Subcutaneous adipose tissue (tissue), 4 donors: ENCODE data around the gene USE1. TPM values are rescaled to one million over a fixed set of nuclear protein-coding genes. Genes with fewer than 3 reads are reported as not detected.

ENCODE experiments used
- total RNA-seq, 4 donors: library from RNA; depleted of rRNA; stranded (reverse); fragments of >200 nt; gene quantifications; one replicate each; pipeline ENCODE4 v1.1.0, GENCODE V29; 2016
- TF ChIP-seq, protein P1 (sequence below): fragments of 450-650 bp; IDR thresholded peaks from one replicate; pipeline ENCODE4 v1.5.1; 2016; ENCODE audit warnings: low read depth, mild to moderate bottlenecking, control low read depth, antibody characterized with exemption, moderate library complexity

Gene USE1
- total RNA-seq, 4 donors from 2014 or later, result 20.5 to 31.3 (median 29.2) TPM

DNA sequence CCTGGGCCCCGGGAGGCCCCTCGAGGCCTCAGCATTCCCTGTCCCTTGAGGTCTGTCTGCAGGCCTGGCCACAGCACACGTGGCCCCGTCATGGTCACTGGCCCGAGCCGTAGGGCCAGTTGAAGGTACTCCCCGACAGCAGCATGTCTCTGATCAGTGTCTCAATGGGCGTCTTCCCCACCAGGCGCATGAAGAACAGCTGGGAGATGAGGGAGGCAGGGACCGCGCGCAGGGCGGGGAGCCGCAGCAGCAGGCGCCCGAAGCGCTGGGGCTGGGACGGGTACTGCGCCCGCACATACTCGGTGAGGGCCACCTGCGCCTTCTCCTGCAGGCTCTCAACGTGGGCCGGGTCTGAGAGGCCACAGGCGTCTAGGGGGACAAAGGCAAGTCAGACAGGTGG, 17.1 kb downstream of the USE1 start:
- TF ChIP-seq, protein P1, sequence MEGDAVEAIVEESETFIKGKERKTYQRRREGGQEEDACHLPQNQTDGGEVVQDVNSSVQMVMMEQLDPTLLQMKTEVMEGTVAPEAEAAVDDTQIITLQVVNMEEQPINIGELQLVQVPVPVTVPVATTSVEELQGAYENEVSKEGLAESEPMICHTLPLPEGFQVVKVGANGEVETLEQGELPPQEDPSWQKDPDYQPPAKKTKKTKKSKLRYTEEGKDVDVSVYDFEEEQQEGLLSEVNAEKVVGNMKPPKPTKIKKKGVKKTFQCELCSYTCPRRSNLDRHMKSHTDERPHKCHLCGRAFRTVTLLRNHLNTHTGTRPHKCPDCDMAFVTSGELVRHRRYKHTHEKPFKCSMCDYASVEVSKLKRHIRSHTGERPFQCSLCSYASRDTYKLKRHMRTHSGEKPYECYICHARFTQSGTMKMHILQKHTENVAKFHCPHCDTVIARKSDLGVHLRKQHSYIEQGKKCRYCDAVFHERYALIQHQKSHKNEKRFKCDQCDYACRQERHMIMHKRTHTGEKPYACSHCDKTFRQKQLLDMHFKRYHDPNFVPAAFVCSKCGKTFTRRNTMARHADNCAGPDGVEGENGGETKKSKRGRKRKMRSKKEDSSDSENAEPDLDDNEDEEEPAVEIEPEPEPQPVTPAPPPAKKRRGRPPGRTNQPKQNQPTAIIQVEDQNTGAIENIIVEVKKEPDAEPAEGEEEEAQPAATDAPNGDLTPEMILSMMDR, result no peak

DNA sequence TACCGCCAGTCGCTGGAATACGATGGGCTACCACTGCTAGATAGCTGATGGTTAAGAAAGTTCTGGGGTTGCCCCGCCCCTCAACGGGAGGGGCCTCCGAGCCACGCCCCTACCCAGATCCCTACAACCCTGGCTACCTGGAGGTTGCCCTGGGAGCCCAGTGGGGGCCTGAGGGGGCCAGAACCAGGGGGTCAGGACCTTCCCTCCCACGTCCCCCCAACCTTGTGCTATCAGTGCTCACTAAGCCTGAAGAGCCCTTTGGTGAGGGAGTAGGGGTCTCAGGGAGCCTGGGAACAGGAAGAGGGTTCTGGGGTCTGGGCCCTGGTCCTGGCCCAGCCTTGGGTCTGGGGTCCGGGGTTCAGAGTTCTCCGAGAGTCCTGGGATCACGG, 19.7 kb downstream of the USE1 start:
- TF ChIP-seq, protein P1, result no peak

DNA sequence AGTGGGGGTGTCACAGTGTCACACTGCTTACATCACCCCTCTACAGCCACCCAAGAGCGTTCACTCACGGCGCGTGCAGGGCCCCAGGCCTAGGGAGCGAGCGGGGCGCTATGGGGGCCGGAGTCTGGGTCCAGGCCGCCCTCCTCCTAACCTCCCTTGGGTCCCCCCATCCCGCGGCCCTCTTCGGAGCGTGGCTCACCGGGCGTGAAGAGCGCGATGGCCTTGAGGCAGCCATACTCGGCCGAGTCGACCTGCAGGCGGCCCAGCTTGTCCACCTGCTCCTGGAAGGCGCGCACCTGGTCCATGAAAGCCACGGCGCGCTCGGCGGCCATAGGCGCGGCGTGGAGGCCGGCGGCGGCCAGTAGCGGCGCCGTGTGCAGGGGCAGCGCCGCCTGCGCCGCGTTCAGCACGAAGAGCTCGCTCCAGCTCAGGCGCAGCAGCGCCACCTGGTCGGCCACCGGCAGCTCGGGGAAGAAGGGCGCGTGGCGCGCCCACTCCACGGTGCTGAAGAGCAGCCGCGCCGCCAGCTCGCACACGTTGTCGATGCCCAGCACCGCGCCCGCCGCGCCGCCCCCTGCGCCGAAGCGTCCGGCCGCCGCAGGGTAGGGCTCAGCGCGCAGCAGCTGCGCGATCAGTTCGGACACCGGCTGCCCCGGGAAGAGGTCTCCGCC, 20.3 kb downstream of the USE1 start:
- TF ChIP-seq, protein P1, result no peak

DNA sequence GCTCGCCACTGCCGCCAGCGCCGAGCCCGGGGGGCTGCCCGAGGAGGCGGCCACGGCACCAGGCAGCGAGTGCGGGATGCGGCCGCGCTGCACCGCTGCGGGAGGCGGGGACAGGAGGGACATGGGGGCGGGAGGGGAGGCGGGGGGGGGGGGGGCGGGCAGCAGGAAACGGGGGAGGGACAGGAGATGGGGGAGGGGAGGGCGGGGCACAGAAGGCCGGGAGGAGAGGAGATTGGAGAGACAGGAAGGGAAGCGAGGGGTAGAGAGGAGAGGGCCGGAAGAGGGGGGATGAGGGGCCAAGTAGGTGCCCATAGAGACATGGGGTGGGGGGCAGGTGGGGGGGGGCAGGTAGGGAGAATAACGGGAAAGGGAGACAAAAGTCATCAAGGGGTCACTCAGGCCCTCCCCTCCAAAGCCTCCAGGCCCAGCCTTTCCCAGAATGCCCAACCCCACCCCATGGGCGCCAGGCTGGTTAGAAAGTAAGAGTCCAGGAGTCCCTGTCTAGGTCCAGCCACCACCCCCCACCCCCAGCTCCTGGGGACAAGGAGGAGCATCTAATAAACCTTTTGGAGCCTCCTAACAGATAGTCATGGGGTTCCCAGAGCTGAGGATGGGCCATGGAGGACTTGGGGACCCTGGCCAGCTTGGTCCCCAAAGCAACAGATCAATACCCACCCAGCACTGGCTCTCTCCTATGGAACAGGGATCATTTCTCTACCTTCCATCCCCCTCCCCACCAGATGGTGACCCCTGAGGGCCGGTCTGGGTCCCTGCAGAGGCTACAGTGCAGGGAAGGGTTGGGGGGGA, 21.0 kb downstream of the USE1 start:
- TF ChIP-seq, protein P1, result no peak

DNA sequence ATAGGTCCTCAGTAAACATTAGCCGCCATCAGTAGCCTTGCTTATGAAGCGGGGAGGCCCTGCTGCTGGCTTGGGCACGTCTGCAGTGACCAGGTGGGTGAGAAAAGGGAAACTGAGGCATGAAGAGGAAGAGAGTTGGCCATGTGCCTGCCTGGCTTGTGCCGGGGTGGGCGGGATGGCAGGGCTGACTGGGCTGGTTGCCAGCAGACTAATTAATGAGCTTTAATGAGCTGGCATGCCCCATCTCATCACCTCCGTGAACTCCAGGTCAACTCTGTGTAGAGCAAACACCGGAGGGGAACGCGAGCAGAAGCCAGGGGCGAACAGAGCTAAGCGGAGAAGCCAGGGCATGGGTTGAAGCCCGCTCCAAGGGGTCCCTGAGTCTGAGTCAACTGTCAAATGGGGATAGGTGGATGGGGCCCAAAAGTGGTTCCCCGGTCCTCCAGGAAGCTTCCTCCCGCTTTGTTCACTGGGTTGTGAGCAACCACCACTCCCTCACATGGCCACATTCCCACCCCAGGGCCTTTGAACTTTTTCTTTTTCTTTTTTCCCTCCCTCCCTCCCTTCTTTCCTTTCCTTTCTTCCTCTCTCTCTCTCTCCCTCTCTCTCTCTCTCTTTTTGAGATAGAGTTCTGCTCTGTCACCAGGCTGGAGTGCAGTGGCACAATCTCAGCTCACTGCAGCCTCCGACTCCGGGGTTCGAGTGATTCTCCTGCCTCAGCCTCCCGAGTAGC, 21.8 kb downstream of the USE1 start:
- TF ChIP-seq, protein P1, result no peak

DNA sequence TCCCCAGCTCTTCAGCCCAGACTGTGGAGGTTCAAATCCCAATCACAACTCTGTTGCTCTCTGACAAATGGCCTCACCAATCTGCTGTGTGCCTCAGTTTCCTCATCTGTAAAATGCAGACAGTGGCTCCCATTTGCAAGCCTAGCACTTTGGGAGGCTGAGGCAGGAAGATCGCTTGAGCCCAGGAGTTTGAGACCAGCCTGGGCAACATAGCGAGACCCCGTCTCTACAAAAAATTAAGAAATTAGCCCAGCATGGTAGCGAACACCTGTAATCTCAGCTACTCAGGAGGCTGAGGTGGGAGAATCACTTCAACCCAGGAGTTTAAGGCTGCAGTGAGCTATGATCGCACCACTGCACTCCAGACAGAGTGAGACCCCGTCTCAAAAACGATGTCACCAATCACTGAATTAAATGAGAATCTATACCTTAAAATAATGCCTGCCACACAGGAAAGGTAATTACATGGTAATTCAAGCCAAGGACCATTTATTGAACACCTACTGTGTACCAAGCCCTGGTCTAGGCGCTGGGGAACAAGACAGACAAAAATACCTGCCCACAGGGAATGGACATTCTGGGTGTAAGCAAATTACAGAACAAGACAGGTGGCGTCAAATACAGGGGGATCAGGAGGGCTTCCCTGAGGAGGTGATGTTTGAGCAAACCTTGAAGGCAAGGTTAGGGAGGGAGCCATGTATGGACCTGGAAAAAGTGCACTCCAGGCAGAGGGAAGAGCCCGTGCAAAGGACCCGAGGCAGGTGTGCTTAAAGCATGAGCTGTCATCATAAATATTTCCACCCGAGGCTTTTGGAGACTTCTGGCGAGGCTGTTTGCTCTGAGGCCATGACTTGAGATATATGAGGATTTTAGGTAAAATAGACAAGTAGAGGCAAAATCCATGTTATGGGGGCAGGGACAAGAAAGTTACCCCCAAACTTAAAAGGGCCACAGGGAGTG, 22.9 kb downstream of the USE1 start:
- TF ChIP-seq, protein P1, result no peak
